ENCODE data around the gene GPR21.

GPR21 gene

DNA sequence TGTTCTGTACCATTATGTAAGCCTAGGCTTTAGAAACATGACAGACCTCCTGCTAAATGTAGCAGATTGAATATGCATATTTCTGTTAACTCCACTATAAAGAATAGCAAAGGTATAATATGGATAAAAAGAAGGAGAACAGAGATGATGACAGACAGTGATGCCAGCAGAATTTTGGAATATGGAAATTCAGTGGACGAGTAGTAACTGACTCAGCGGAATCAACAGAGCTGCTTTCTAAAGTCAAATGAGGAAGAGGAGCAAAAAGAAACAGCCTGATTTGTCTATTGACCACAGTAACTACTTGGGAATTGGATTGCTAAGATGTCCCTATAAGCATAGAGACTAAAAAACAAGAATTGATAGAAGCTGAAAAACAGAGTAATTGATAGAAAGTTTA lies 8.0 kb downstream of the GPR21 start:
- no peaks in the 10 kb centered on the region for H3K27me3 ChIP-seq (ENCODE audit: control insufficient read depth in 5 of 5, insufficient read depth in 4 of 5, low read length in 5 of 5)
- H3K9me3 ChIP-seq (ENCODE audit: control insufficient read depth in 5 of 5, low read length in 5 of 5), result peaks cover 0 to 8% (median 4%) of the 10 kb centered on the region in 5 donors
- no peak overlapping the region for H3K27ac ChIP-seq (ENCODE audit: low read depth, low read length)
- no peak overlapping the region for H3K4me3 ChIP-seq (ENCODE audit: low read depth in 1 of 5, low read length in 5 of 5)
- H3K9ac ChIP-seq (ENCODE audit: low read length in 5 of 5), result no peak overlapping the region
- H3K4me1 ChIP-seq (ENCODE audit: control insufficient read depth in 5 of 5, insufficient read depth in 5 of 5, low read length in 5 of 5), result peaks cover 0 to 20% (median 8%) of the 10 kb centered on the region in 5 donors
- H3K36me3 ChIP-seq (ENCODE audit: control insufficient read depth in 5 of 5, insufficient read depth in 5 of 5, low read length in 5 of 5), result peaks cover 0 to 10% (median 8%) of the 10 kb centered on the region in 5 donors

GRCh38 chr9:123043081-123043939 lies 9.8 kb downstream of the GPR21 start:
- H3K27me3 ChIP-seq (ENCODE audit: control insufficient read depth in 5 of 5, insufficient read depth in 4 of 5, low read length in 5 of 5), result no peaks in the 10 kb centered on the region
- peaks cover 0 to 16% (median 11%) of the 10 kb centered on the region in 5 donors for H3K4me1 ChIP-seq (ENCODE audit: control insufficient read depth in 5 of 5, insufficient read depth in 5 of 5, low read length in 5 of 5)
- no peak overlapping the region for H3K4me3 ChIP-seq (ENCODE audit: low read depth in 1 of 5, low read length in 5 of 5)
- no peak overlapping the region for H3K9ac ChIP-seq (ENCODE audit: low read length in 5 of 5)
- peaks cover 0 to 8% (median 4%) of the 10 kb centered on the region in 5 donors for H3K9me3 ChIP-seq (ENCODE audit: control insufficient read depth in 5 of 5, low read length in 5 of 5)
- no peak overlapping the region for H3K27ac ChIP-seq (ENCODE audit: low read depth, low read length)
- H3K36me3 ChIP-seq (ENCODE audit: control insufficient read depth in 5 of 5, insufficient read depth in 5 of 5, low read length in 5 of 5), result peaks cover 0 to 10% (median 8%) of the 10 kb centered on the region in 5 donors

GRCh38 chr9:123044586-123044985 lies 11.1 kb downstream of the GPR21 start:
- Histone ChIP-seq H3K4me1 (ENCODE audit: control insufficient read depth in 5 of 5, insufficient read depth in 5 of 5, low read length in 5 of 5) (peaks cover under 1 to 20% (median 18%) of the 10 kb centered on the region in 5 donors), H3K27me3 (ENCODE audit: control insufficient read depth in 5 of 5, insufficient read depth in 4 of 5, low read length in 5 of 5) (no peaks in the 10 kb centered on the region), H3K27ac (ENCODE audit: low read depth, low read length) (no peak overlapping the region), H3K36me3 (ENCODE audit: control insufficient read depth in 5 of 5, insufficient read depth in 5 of 5, low read length in 5 of 5) (peaks cover 0 to 10% (median 6%) of the 10 kb centered on the region in 5 donors), H3K9ac (ENCODE audit: low read length in 5 of 5) (no peak overlapping the region), H3K9me3 (ENCODE audit: control insufficient read depth in 5 of 5, low read length in 5 of 5) (peaks cover 0 to 8% (median 4%) of the 10 kb centered on the region in 5 donors), H3K4me3 (ENCODE audit: low read depth in 1 of 5, low read length in 5 of 5) (no peak overlapping the region)

GRCh38 chr9:123046406-123047195 lies 13.1 kb downstream of the GPR21 start:
- Histone ChIP-seq H3K4me3 (ENCODE audit: low read depth in 1 of 5, low read length in 5 of 5) (no peak overlapping the region), H3K27ac (ENCODE audit: low read depth, low read length) (no peak overlapping the region), H3K36me3 (ENCODE audit: control insufficient read depth in 5 of 5, insufficient read depth in 5 of 5, low read length in 5 of 5) (peaks cover 0 to 8% (median 5%) of the 10 kb centered on the region in 5 donors), H3K9me3 (ENCODE audit: control insufficient read depth in 5 of 5, low read length in 5 of 5) (peaks cover 0 to 8% (median 4%) of the 10 kb centered on the region in 5 donors), H3K4me1 (ENCODE audit: control insufficient read depth in 5 of 5, insufficient read depth in 5 of 5, low read length in 5 of 5) (peaks cover 3 to 29% (median 24%) of the 10 kb centered on the region in 5 donors), H3K27me3 (ENCODE audit: control insufficient read depth in 5 of 5, insufficient read depth in 4 of 5, low read length in 5 of 5) (no peaks in the 10 kb centered on the region), H3K9ac (ENCODE audit: low read length in 5 of 5) (no peak overlapping the region)

DNA sequence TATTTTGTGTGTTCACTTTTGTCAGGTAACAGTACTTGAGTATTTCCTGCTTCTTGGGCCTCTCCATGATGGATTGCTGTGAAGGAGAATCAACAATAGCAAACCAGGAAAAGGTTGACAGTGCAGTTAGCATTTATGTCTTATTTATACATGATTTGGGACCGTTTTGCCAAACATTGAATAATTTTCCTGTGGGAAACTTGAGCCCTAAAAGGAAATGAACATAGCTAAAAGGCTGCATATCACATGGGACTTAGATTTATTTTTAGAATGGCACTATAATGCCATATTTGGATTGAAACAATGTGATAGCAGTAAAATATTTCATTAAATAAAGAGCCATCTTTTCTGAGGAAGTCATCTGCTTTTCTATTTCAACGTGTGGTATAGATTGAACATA lies 15.3 kb downstream of the GPR21 start:
- H3K9me3 ChIP-seq (ENCODE audit: control insufficient read depth in 5 of 5, low read length in 5 of 5), result no peaks in the 10 kb centered on the region
- H3K9ac ChIP-seq (ENCODE audit: low read length in 5 of 5), result no peak overlapping the region
- peak overlapping the region; percentile 78 for H3K27ac ChIP-seq (ENCODE audit: low read depth, low read length)
- H3K4me3 ChIP-seq (ENCODE audit: low read depth in 1 of 5, low read length in 5 of 5), result peak overlapping the region in 1 of 5 donors; percentile 29
- no peaks in the 10 kb centered on the region for H3K27me3 ChIP-seq (ENCODE audit: control insufficient read depth in 5 of 5, insufficient read depth in 4 of 5, low read length in 5 of 5)
- peaks cover 0 to 4% (median 0%) of the 10 kb centered on the region in 5 donors for H3K36me3 ChIP-seq (ENCODE audit: control insufficient read depth in 5 of 5, insufficient read depth in 5 of 5, low read length in 5 of 5)
- H3K4me1 ChIP-seq (ENCODE audit: control insufficient read depth in 5 of 5, insufficient read depth in 5 of 5, low read length in 5 of 5), result peaks cover 3 to 29% (median 24%) of the 10 kb centered on the region in 5 donors

- H3K9ac ChIP-seq (ENCODE audit: low read length in 5 of 5), result no peak overlapping the region
- peaks cover 0 to 2% (median 0%) of the 10 kb centered on the region in 5 donors for H3K36me3 ChIP-seq (ENCODE audit: control insufficient read depth in 5 of 5, insufficient read depth in 5 of 5, low read length in 5 of 5)
- no peaks in the 10 kb centered on the region for H3K27me3 ChIP-seq (ENCODE audit: control insufficient read depth in 5 of 5, insufficient read depth in 4 of 5, low read length in 5 of 5)
- peak overlapping the region; percentile 78 for H3K27ac ChIP-seq (ENCODE audit: low read depth, low read length)
- H3K4me1 ChIP-seq (ENCODE audit: control insufficient read depth in 5 of 5, insufficient read depth in 5 of 5, low read length in 5 of 5), result peaks cover 3 to 29% (median 24%) of the 10 kb centered on the region in 5 donors
- H3K4me3 ChIP-seq (ENCODE audit: low read depth in 1 of 5, low read length in 5 of 5), result no peak overlapping the region
- H3K9me3 ChIP-seq (ENCODE audit: control insufficient read depth in 5 of 5, low read length in 5 of 5), result no peaks in the 10 kb centered on the region
These were observed 16.2 kb downstream of the GPR21 start for GRCh38 chr9:123049589-123050222.

GRCh38 chr9:123053046-123053445 lies 19.6 kb downstream of the GPR21 start:
- Histone ChIP-seq H3K4me3 (ENCODE audit: low read depth in 1 of 5, low read length in 5 of 5) (no peak overlapping the region), H3K9ac (ENCODE audit: low read length in 5 of 5) (no peak overlapping the region), H3K9me3 (ENCODE audit: control insufficient read depth in 5 of 5, low read length in 5 of 5) (no peaks in the 10 kb centered on the region), H3K4me1 (ENCODE audit: control insufficient read depth in 5 of 5, insufficient read depth in 5 of 5, low read length in 5 of 5) (peaks cover 3 to 29% (median 24%) of the 10 kb centered on the region in 5 donors), H3K27ac (ENCODE audit: low read depth, low read length) (no peak overlapping the region), H3K27me3 (ENCODE audit: control insufficient read depth in 5 of 5, insufficient read depth in 4 of 5, low read length in 5 of 5) (no peaks in the 10 kb centered on the region), H3K36me3 (ENCODE audit: control insufficient read depth in 5 of 5, insufficient read depth in 5 of 5, low read length in 5 of 5) (peaks cover 0 to 9% (median 2%) of the 10 kb centered on the region in 5 donors)

- Histone ChIP-seq H3K4me1 (ENCODE audit: control insufficient read depth in 5 of 5, insufficient read depth in 5 of 5, low read length in 5 of 5) (peaks cover 3 to 23% (median 17%) of the 10 kb centered on the region in 5 donors), H3K4me3 (ENCODE audit: low read depth in 1 of 5, low read length in 5 of 5) (no peak overlapping the region), H3K27ac (ENCODE audit: low read depth, low read length) (no peak overlapping the region), H3K27me3 (ENCODE audit: control insufficient read depth in 5 of 5, insufficient read depth in 4 of 5, low read length in 5 of 5) (no peaks in the 10 kb centered on the region), H3K9me3 (ENCODE audit: control insufficient read depth in 5 of 5, low read length in 5 of 5) (no peaks in the 10 kb centered on the region), H3K36me3 (ENCODE audit: control insufficient read depth in 5 of 5, insufficient read depth in 5 of 5, low read length in 5 of 5) (peaks cover 0 to 9% (median 2%) of the 10 kb centered on the region in 5 donors), H3K9ac (ENCODE audit: low read length in 5 of 5) (no peak overlapping the region)
These were observed 20.2 kb downstream of the GPR21 start for GRCh38 chr9:123053711-123054110.

- Histone ChIP-seq H3K27ac (ENCODE audit: low read depth, low read length) (no peak overlapping the region), H3K9me3 (ENCODE audit: control insufficient read depth in 5 of 5, low read length in 5 of 5) (no peaks in the 10 kb centered on the region), H3K4me3 (ENCODE audit: low read depth in 1 of 5, low read length in 5 of 5) (no peak overlapping the region), H3K27me3 (ENCODE audit: control insufficient read depth in 5 of 5, insufficient read depth in 4 of 5, low read length in 5 of 5) (no peaks in the 10 kb centered on the region), H3K4me1 (ENCODE audit: control insufficient read depth in 5 of 5, insufficient read depth in 5 of 5, low read length in 5 of 5) (no peaks in the 10 kb centered on the region), H3K36me3 (ENCODE audit: control insufficient read depth in 5 of 5, insufficient read depth in 5 of 5, low read length in 5 of 5) (peaks cover 0 to 12% (median 2%) of the 10 kb centered on the region in 5 donors), H3K9ac (ENCODE audit: low read length in 5 of 5) (no peak overlapping the region)
These were observed 25.4 kb downstream of the GPR21 start for GRCh38 chr9:123058834-123059233.

Data from subcutaneous abdominal adipose tissue (tissue), 5 donors.